PFSK-1 (cell line): Measurements from ENCODE around the gene EPB41L4A.

Experiments used
- FOXP2 ChIP-seq: optimal IDR thresholded peaks from 2 replicates; pipeline ENCODE3; 2011; ENCODE audit warnings: borderline replicate concordance, control low read depth, inconsistent platforms; ENCODE audit not compliant: insufficient read depth; ENCODE audit errors: extremely low read length, extremely low read depth
- POLR2AphosphoS5 ChIP-seq: IDR thresholded peaks from 2 replicates; pipeline ENCODE4 v1.6.1; 2012; ENCODE audit warnings: low read depth, mild to moderate bottlenecking, control low read depth, low read length, moderate library complexity
- REST ChIP-seq, 2 experiments: IDR thresholded peaks; 2 replicates each; pipeline versions ENCODE4 v1.6.1 to v1.8.0; 2011 to 2012; ENCODE audit warnings: low read depth in 2 of 2, low read length in 2 of 2, control low read depth in 1 of 2, inconsistent platforms in 1 of 2, mild to moderate bottlenecking in 1 of 2, moderate library complexity in 1 of 2; ENCODE audit not compliant: insufficient read depth in 1 of 2
- TAF1 ChIP-seq: IDR thresholded peaks from 2 replicates; pipeline ENCODE4 v1.6.1; 2012; ENCODE audit warnings: low read length, control low read depth, borderline replicate concordance; ENCODE audit not compliant: insufficient read depth

GRCh38 chr5:112312295-112313275 lies 106.5 kb downstream of the EPB41L4A start:
- TF ChIP-seq FOXP2, result no peak
- no peak for TF ChIP-seq POLR2AphosphoS5
- TF ChIP-seq REST (IDR thresholded peaks at IDR 0.05; ENCODE audit: insufficient read depth in 1 of 2, low read depth in 2 of 2, low read length in 2 of 2), result no peak
- TF ChIP-seq TAF1, result no peak
